ENCODE data around the gene APOL6. TPM values are rescaled to one million over a fixed set of nuclear protein-coding genes. Genes with fewer than 3 reads are reported as not detected.
A peak's percentile ranks its signal among the peaks of the same experiment; 100 is the strongest.

Gene APOL6
- polyA plus RNA-seq, 2 of the 4 experiments (the other 2 are of a cell fraction), result 1.3 to 2.7 TPM

- no peak for FAIRE-seq
- no peak overlapping the region for H3K4me2 ChIP-seq
- CTCF ChIA-PET, result interaction anchor here (0.8 to 3.4 kb wide), 4 partner anchors 9 to 28 kb away, joined by 3 to 16 read pairs (median 3); no protein-coding TSS in a partner anchor
Observed at GRCh38 chr22:35610741-35611140, 37.5 kb upstream of the APOL6 start.

GRCh38 chr22:35611200-35611890 lies 36.9 kb upstream of the APOL6 start:
- 74% methylated on average over 5 of the region's 6 CpGs for WGBS (ENCODE audit: missing lambda C conversion rate)
- Histone ChIP-seq H3K4me2 (no peak overlapping the region), H3K4me3 (no peak overlapping the region), H3K4me1 (0 out of 3 replicates have a peak, but pooled peaks cover 4% of the 10 kb centered on the region), H3K27ac (peak overlapping the region in 1 of 2 experiments; percentile 34; a peak in 1 of 6 replicates), H3K9me3 (no peaks in the 10 kb centered on the region)
- no peak for FAIRE-seq
- CTCF ChIA-PET, result interaction anchor here (1.1 to 3.4 kb wide), 6 partner anchors 8 to 513 kb away, joined by 3 to 16 read pairs (median 3); no protein-coding TSS in a partner anchor
- ATAC-seq, result no peak
- TF ChIP-seq EHF (CRISPR knock-in tag; IDR thresholded peaks at IDR 0.05) (no peak), BCL3 (IDR thresholded peaks at IDR 0.05) (no peak), RARB (CRISPR knock-in tag; IDR thresholded peaks at IDR 0.05) (no peak), NFE2L2 (conservative IDR thresholded peaks at IDR 0.05; ENCODE audit: low read length) (no peak), GATA3 (IDR thresholded peaks at IDR 0.05; ENCODE audit: borderline replicate concordance) (no peak), EHMT2 (IDR thresholded peaks at IDR 0.05; ENCODE audit: low read depth) (no peak), HOXB5 (CRISPR knock-in tag; IDR thresholded peaks at IDR 0.05) (no peak), ZC3H11A (IDR thresholded peaks at IDR 0.05) (no peak), NR3C1 (IDR thresholded peaks at IDR 0.05) (no peak), RCOR1 (IDR thresholded peaks at IDR 0.05; ENCODE audit: low read depth, low read length) (no peak)
- POLR2A ChIA-PET, result no interaction called here
- DNase-seq (ENCODE audit: low read depth in 1 of 2, low spot score in 1 of 2), result no peak

More at GRCh38 chr22:35610741-35611140, 37.5 kb upstream of the APOL6 start:
- H3K27ac ChIP-seq, result no peak overlapping the region
- TF ChIP-seq HES2 (IDR thresholded peaks at IDR 0.05) (no peak), SMC3 (IDR thresholded peaks at IDR 0.05) (no peak), ESRRA (IDR thresholded peaks at IDR 0.05; ENCODE audit: borderline replicate concordance, low read length) (no peak), HMGXB4 (CRISPR knock-in tag; IDR thresholded peaks at IDR 0.05; ENCODE audit: borderline replicate concordance) (no peak), BHLHE40 (IDR thresholded peaks at IDR 0.05; ENCODE audit: low read depth, low read length) (no peak), KDM1A (IDR thresholded peaks at IDR 0.05; ENCODE audit: low read depth) (no peak), HOXA7 (CRISPR knock-in tag; IDR thresholded peaks at IDR 0.05) (no peak), GATA3 (IDR thresholded peaks at IDR 0.05; ENCODE audit: borderline replicate concordance) (no peak), RFX5 (IDR thresholded peaks at IDR 0.05) (no peak), ZFP36 (IDR thresholded peaks at IDR 0.05; ENCODE audit: borderline replicate concordance, partially characterized antibody) (no peak)
- 0 out of 3 replicates have a peak, but pooled peaks cover 4% of the 10 kb centered on the region for H3K4me1 ChIP-seq
- no peak for DNase-seq (ENCODE audit: low read depth in 1 of 2, low spot score in 1 of 2)
- no peaks in the 10 kb centered on the region for H3K9me3 ChIP-seq
- POLR2A ChIA-PET, result no interaction called here
- H3K4me3 ChIP-seq, result no peak overlapping the region
- WGBS (ENCODE audit: missing lambda C conversion rate), result 70% methylated on average over 7 of the region's 10 CpGs
- no peak for ATAC-seq

GRCh38 chr22:35611891-35612576 lies 36.2 kb upstream of the APOL6 start:
- DNase-seq (ENCODE audit: low read depth in 1 of 2, low spot score in 1 of 2) (no peak), ATAC-seq (no peak), FAIRE-seq (no peak)
- H3K4me1 ChIP-seq, result 0 out of 3 replicates have a peak, but pooled peaks cover 4% of the 10 kb centered on the region
- H3K27ac ChIP-seq, result peak overlapping the region in 1 of 2 experiments; percentile 34; a peak in 1 of 6 replicates
- POLR2A ChIA-PET, result no interaction called here
- no peak overlapping the region for H3K4me2 ChIP-seq
- no peak overlapping the region for H3K4me3 ChIP-seq
- 83% methylated on average over 6 of the region's 8 CpGs for WGBS (ENCODE audit: missing lambda C conversion rate)
- H3K9me3 ChIP-seq, result no peaks in the 10 kb centered on the region
- CTCF ChIA-PET, result interaction anchor here (1.1 to 3.4 kb wide), 7 partner anchors 7 to 512 kb away, joined by 3 to 16 read pairs (median 3); no protein-coding TSS in a partner anchor
- TF ChIP-seq EP300 (IDR thresholded peaks at IDR 0.05), result no peak
- TF ChIP-seq SMC3 (IDR thresholded peaks at IDR 0.05), result no peak
- TF ChIP-seq FOSB (CRISPR knock-in tag; IDR thresholded peaks at IDR 0.05), result no peak
- no peak for TF ChIP-seq CTCF (IDR thresholded peaks at IDR 0.05)
- TF ChIP-seq EHF (CRISPR knock-in tag; IDR thresholded peaks at IDR 0.05), result no peak
- no peak for TF ChIP-seq ZC3H11A (IDR thresholded peaks at IDR 0.05)
- TF ChIP-seq RARB (CRISPR knock-in tag; IDR thresholded peaks at IDR 0.05), result no peak
- TF ChIP-seq NFE2L2 (conservative IDR thresholded peaks at IDR 0.05; ENCODE audit: low read length), result no peak
- no peak for TF ChIP-seq BHLHE40 (IDR thresholded peaks at IDR 0.05; ENCODE audit: low read depth, low read length)
- no peak for TF ChIP-seq MAFK (IDR thresholded peaks at IDR 0.05; ENCODE audit: partially characterized antibody)
- no peak for TF ChIP-seq HMGXB4 (CRISPR knock-in tag; IDR thresholded peaks at IDR 0.05; ENCODE audit: borderline replicate concordance)
- TF ChIP-seq ZFP36 (IDR thresholded peaks at IDR 0.05; ENCODE audit: borderline replicate concordance, partially characterized antibody), result no peak
